Esophagus (tissue), 2 donors: ENCODE results near the gene FOXB1. TPM values are rescaled to one million over a fixed set of nuclear protein-coding genes. Genes with fewer than 3 reads are reported as not detected.

Source experiments
- H3K27ac ChIP-seq, 2 donors: one replicate each; pipeline ENCODE4 v1.5.1; 2013; ENCODE audit warnings: low read depth in 2 of 2, mild to moderate bottlenecking in 2 of 2, inconsistent platforms in 1 of 2, low read length in 1 of 2, moderate library complexity in 1 of 2
- H3K27me3 ChIP-seq, 2 donors: one replicate each; pipeline ENCODE4 v1.6.1; 2013; ENCODE audit warnings: low read length in 2 of 2, control low read depth in 1 of 2, mild to moderate bottlenecking in 1 of 2; ENCODE audit not compliant: insufficient read depth in 2 of 2, control insufficient read depth in 1 of 2
- H3K36me3 ChIP-seq, 2 donors: one replicate each; pipeline ENCODE4 v1.6.1; 2013; ENCODE audit warnings: low read length in 1 of 2; ENCODE audit not compliant: control insufficient read depth in 2 of 2, insufficient read depth in 2 of 2
- H3K4me1 ChIP-seq, 2 donors: one replicate each; pipeline ENCODE4 v1.6.1; 2013; ENCODE audit warnings: low read length in 1 of 2; ENCODE audit not compliant: control insufficient read depth in 2 of 2, insufficient read depth in 2 of 2
- H3K4me3 ChIP-seq, 2 donors: one replicate each; pipeline ENCODE4 v1.5.1; 2013; ENCODE audit warnings: low read length in 2 of 2, mild to moderate bottlenecking in 2 of 2, low read depth in 1 of 2, moderate library complexity in 1 of 2
- H3K9me3 ChIP-seq, 2 donors: one replicate each; pipeline ENCODE4 v1.6.1; 2013; ENCODE audit warnings: mild to moderate bottlenecking in 2 of 2, low read depth in 1 of 2, low read length in 1 of 2, moderate library complexity in 1 of 2; ENCODE audit not compliant: control insufficient read depth in 2 of 2, insufficient read depth in 1 of 2
- WGBS, 2 donors: extraction: QIAGEN DNeasy Blood & Tissue Kit; methylation state at CpG; one replicate each; pipeline ENCODE4 v1.1.7; 2013; 5-methylcytosine and 5-hydroxymethylcytosine counted together
- polyA plus RNA-seq, 2 donors: library from polyadenylated mRNA; stranded (reverse); fragments of 200-250 nt; gene quantifications; one replicate each; pipeline ENCODE4 v1.2.3, GENCODE V29; 2013
- donor health status: healthy with polysubstance abuse.
- donor health status: Bipolar disorder and iron deficiency.

FOXB1 gene
- polyA plus RNA-seq, 2 donors = not detected

DNA sequence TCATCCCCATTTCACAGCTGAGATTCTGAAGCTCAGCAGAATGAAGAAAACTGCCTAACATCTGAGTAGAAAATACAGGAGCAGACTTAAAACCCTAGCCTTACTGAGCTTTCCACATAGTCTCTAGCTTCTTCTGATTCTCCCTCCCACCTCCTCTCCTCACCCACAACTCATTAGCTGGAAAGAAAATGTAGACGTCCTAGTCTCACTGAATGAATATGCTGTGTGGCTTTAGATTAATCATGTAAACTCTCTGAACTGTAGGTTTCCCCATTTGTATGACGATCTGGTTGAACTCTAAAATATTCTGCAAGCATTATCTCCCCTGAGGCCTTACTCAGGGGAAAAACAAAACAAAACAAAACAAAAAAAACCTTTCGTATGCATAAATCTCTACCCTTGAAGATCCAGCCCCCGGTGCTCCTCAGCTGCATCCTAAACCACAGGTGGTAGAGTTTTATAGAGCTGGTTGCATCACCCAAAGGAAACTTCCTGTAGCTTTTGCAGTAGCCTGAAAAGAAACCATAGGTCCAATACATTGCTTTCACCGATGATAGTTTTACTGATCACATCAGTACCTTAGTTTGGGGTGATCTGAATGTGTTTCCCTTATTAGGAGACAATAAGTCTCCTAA is 40.6 kb downstream of the FOXB1 start:
- no peaks in the 10 kb centered on the region for H3K4me1 ChIP-seq
- WGBS, 2 donors = 57 to 58% methylated on average over 5 of the region's 5 CpGs
- H3K27ac ChIP-seq = no peak overlapping the region
- peaks cover 0 to 6% of the 10 kb centered on the region in 2 donors for H3K27me3 ChIP-seq
- no peak overlapping the region for H3K4me3 ChIP-seq
- no peaks in the 10 kb centered on the region for H3K9me3 ChIP-seq
- no peaks in the 10 kb centered on the region for H3K36me3 ChIP-seq

DNA sequence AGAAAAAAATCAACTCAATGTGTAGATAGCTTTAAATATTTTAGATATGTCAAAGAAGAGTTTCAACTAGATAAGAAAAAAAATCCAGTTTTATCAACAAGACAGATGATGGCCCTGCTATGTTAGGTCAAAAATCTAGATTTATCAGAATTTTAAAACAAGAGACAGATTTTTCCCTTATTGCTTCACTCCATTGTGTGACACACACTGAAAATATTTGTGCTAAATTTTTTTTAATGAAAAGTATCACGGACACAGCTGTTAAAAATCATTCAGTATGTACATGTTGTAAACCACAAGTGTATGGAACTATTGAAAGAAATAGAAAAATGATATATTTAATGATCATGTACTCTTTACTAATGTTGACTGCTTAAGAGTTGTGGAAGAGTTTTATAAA is 43.6 kb downstream of the FOXB1 start:
- WGBS, 2 donors = 25 to 44% methylated on average over 1 of the region's 1 CpG
- no peaks in the 10 kb centered on the region for H3K36me3 ChIP-seq
- no peak overlapping the region for H3K4me3 ChIP-seq
- no peaks in the 10 kb centered on the region for H3K4me1 ChIP-seq
- no peak overlapping the region for H3K27ac ChIP-seq
- H3K27me3 ChIP-seq = no peaks in the 10 kb centered on the region
- H3K9me3 ChIP-seq = no peaks in the 10 kb centered on the region

DNA sequence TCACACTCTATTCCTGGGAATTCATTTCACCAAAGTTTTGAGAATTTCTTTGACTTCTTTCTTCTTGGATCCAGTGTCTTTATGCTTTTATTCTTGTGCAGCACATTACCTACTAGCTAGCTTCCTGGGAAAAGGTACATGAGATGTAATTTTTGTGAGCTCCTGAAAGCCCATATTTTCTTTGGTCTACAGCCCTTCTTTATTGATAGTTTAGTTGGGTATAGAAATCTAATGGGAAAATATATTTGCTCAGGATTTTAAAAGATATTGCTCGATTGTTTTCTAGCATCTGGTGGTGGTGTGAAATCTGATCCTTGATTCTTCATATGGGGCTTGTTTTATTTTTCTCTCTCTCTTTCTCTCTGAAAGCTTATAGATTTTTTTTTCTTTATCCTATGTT is 45.8 kb downstream of the FOXB1 start:
- WGBS, 2 donors = 89 to 93% methylated on average over 1 of the region's 1 CpG
- no peaks in the 10 kb centered on the region for H3K36me3 ChIP-seq
- H3K4me3 ChIP-seq = no peak overlapping the region
- H3K9me3 ChIP-seq = no peaks in the 10 kb centered on the region
- no peaks in the 10 kb centered on the region for H3K4me1 ChIP-seq
- H3K27ac ChIP-seq = no peak overlapping the region
- no peaks in the 10 kb centered on the region for H3K27me3 ChIP-seq

DNA sequence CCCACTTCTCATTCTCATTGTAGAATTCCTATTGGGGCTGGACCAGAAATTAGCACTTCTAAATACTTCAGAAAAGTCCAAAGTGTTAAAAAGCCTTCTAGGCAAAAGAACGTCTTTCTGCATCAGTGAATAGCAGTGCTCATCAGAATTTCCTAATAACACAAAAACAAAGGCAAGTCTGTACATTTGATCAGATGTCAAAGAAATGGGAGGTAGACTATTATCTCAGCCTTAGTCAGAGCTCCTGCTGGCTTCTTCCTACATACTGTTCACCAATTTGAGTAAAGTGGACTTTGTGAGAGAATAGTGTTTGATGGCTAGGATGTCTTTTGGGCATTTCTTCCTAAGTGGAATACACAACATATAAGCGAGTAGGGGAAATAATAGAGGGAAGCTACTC is 48.7 kb downstream of the FOXB1 start:
- Histone ChIP-seq H3K4me1 (no peaks in the 10 kb centered on the region), H3K36me3 (no peaks in the 10 kb centered on the region), H3K27me3 (no peaks in the 10 kb centered on the region), H3K27ac (no peak overlapping the region), H3K4me3 (no peak overlapping the region), H3K9me3 (no peaks in the 10 kb centered on the region)
- 67 to 73% methylated on average over 2 of the region's 2 CpGs for WGBS, 2 donors

DNA sequence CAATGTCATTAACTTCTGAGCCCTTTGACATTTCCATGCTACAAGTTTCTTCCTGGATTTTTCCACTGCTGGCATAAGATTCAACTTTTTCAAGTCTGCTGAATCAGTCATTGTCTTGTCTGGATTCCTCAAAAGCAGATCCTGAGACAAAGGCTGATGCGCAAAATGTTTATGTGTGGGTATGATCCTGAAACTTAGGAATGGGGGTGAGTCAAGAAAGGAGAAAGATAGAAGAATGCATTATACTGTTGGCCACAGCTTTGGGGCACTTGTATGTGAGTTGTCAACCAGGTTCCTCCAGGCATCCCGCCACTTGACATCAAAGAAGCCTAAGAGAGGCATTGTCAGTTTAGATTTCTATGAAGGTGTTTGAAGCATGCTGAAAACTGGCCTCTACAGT is 50.4 kb downstream of the FOXB1 start:
- Histone ChIP-seq H3K9me3 (no peaks in the 10 kb centered on the region), H3K4me3 (no peak overlapping the region), H3K27ac (no peak overlapping the region), H3K4me1 (no peaks in the 10 kb centered on the region), H3K36me3 (no peaks in the 10 kb centered on the region), H3K27me3 (no peaks in the 10 kb centered on the region)
- 85 to 94% methylated on average over 2 of the region's 2 CpGs for WGBS, 2 donors
